ENCODE results near the gene TPM2. TPM values are rescaled to one million over a fixed set of nuclear protein-coding genes. Genes with fewer than 3 reads are reported as not detected.

The TPM2 gene
- total and polyA plus RNA-seq, 10 of the 15 experiments (the other 5 are each of a cell fraction or from before 2014, with no cell fraction given): 0.11 to 9.3 (median 1.1) TPM

DNA sequence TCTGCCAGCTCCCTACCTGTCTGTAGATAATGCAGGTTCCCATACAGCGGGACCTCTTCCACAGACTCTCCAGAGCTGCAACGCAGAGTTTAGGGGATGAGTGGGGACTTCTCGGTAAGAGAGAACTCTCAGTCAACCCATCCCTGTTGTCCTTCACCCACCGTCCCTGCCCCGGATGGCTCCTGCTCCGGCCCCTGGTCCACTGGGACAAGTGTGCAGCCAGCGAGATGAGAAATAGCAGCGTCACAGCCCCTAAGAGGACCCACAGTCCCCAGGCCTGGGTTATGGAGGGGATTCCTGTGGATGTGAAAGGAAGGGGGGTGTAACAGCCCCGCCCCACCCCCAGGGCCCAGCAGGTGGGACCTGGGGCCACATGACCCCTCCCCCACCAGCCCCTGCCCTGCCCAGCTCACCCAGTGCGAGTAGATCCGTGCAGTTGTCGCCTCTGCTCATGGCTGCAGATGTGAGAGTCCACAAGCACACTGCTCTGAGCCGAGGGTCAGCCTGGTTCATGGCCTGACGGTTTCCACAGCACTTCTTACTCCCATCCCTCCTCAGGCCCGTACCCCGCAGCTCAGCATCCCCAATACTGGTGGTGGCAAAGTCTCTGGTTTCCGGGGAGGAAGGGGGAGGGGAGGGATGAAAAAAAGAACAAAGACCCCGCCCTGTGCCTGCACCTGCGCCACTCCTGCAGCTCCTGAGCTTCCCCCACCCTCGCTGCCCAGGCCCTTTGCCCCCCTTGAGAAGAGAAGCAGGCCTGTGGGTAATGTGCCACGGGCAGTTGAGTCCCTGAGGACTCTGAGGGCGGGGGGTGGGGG lies 39.2 kb downstream of the TPM2 start, which contains the start of gene SIT1 (continued):
- TF ChIP-seq MYC (IDR thresholded peaks at IDR 0.05; ENCODE audit: insufficient read depth, insufficient read length, insufficient replicate concordance, low read length, severe bottlenecking) (no peak), POLR2A (IDR thresholded peaks at IDR 0.05; ENCODE audit: low read depth, low read length) (peak; percentile 75), ATF7 (IDR thresholded peaks at IDR 0.05; ENCODE audit: low read depth) (no peak), EGR1 (IDR thresholded peaks at IDR 0.05; ENCODE audit: borderline replicate concordance in 1 of 2, low read depth in 2 of 2, low read length in 2 of 2) (0 out of 3 replicates have a peak, but pooled peaks of 1 of the 2 experiments have one; percentile 21), NFYA (IDR thresholded peaks at IDR 0.05; ENCODE audit: borderline replicate concordance, low read depth, low read length) (no peak), SMAD5 (IDR thresholded peaks at IDR 0.05; ENCODE audit: low read depth) (no peak)

DNA sequence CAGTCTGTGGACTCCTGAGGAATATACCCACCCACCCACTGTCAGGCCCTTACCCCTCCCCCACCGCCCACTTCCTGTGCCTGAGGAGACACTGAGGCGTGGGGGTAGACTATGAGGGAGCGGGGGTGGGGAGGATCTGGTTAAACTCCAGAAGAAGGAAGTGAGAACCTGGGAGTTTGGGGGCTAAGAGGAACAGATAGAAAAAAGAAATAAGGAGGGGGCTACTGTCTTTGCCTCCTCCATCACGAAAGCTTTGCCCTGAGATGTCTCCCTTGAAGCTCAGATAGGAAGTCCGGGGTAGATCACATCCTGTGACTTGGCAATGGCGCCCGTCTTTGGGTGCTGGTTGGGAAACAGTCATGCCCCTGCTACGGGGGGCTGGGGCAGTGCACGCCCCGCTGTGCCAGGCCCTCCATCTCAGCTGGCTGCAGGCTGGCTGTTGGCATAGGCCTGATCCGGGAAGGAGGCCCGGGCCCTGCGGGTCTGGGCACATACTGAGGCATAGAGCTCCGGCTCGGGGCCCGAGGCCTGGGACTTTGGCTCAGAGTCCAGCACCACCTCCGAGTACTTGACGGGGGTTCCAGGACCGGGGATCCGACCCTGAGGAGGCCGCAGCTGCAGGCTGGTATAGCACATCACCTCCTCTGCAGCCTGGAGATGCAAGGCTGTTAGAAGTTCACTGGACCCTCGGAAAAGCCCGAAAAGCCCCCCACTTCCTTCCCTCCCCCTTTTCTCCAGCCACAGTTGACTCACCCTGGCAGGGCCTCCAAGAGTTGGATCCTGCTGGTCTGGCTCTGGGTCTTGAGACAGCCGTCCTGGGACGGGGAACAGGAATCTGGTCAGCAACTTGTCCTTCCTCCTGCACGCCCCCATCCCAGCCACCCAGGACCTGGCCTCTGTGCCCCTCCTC lies 40.0 kb downstream of the TPM2 start:
- H3K79me2 ChIP-seq (ENCODE audit: control insufficient read depth, insufficient read depth, low read length): peaks cover 20% of the 10 kb centered on the region
- RAD21 ChIA-PET (ENCODE audit: unreplicated experiment): interaction anchor here (0.5 to 9.6 kb wide), 9 partner anchors 8 to 99 kb away, joined by 3 to 133 read pairs (median 15); partner anchors contain the start of genes ARHGEF39, CCDC107, CREB3 and RMRP
- peak overlapping the region; percentile 77 for H2AFZ ChIP-seq (ENCODE audit: control insufficient read depth, low read depth, low read length)
- FAIRE-seq: no peak
- BruUV-seq (replicated peaks): TSS peak; percentile 78
- peak; percentile 24 for ATAC-seq
- H3K4me1 ChIP-seq (ENCODE audit: control insufficient read depth, insufficient read depth, low read length): peaks cover 31% of the 10 kb centered on the region
- H3K27me3 ChIP-seq (replicated peaks in 1 of 2; ENCODE audit: control insufficient read depth in 2 of 2, insufficient read depth in 2 of 2, low read length in 1 of 2): no peaks in the 10 kb centered on the region
- peak overlapping the region; percentile 89 for H3K9ac ChIP-seq (ENCODE audit: control insufficient read depth, insufficient read depth, low read length)
- peak overlapping the region; percentile 100 for H3K4me3 ChIP-seq
- CTCF ChIA-PET: interaction anchor here (0.9 to 8.8 kb wide), 11 partner anchors 7 to 129 kb away, joined by 3 to 139 read pairs (median 53); partner anchors contain the start of genes ARHGEF39, CCDC107, CD72 and CREB3
- H3K27ac ChIP-seq (ENCODE audit: control insufficient read depth, insufficient read depth): peak overlapping the region; percentile 93
- SMC1A ChIA-PET (ENCODE audit: uncharacterized antibody, unreplicated experiment): interaction anchor here (0.8 to 7.7 kb wide), 10 partner anchors 10 to 80 kb away, joined by 3 to 114 read pairs (median 33); partner anchors contain the start of genes ARHGEF39, CCDC107, CREB3 and RMRP
- DNase-seq (ENCODE audit: low read depth, low spot score): no peak
- intact Hi-C loops (cut with micrococcal nuclease; ENCODE audit: unreplicated experiment) (loop anchor here (10.0 kb wide), 1 partner anchor 175 kb away; the partner anchor contains the start of genes FAM221B and TMEM8B), in situ Hi-C loops (cut with MboI) (no loop called here)
- WGBS (ENCODE audit: insufficient coverage, insufficient replicate concordance, low lambda C conversion rate, missing lambda C conversion rate): under 1% methylated on average over 26 of the region's 26 CpGs
- POLR2A ChIA-PET: interaction anchor here (1.0 to 11.1 kb wide), 6 partner anchors 11 to 80 kb away, joined by 3 to 163 read pairs (median 46); partner anchors contain the start of genes ARHGEF39, CCDC107, CD72 and CREB3
- peak overlapping the region; percentile 93 for H3K4me2 ChIP-seq (ENCODE audit: control insufficient read depth, insufficient read depth)
- no peaks in the 10 kb centered on the region for H3K36me3 ChIP-seq (ENCODE audit: control insufficient read depth in 2 of 2, insufficient read depth in 2 of 2, low read length in 1 of 2)
- no peaks in the 10 kb centered on the region for H3K9me3 ChIP-seq (replicated peaks; ENCODE audit: control insufficient read depth, insufficient read depth, low read length)
- no peaks in the 10 kb centered on the region for H4K20me1 ChIP-seq (ENCODE audit: control insufficient read depth, insufficient read depth)
- no peak for TF ChIP-seq SMAD1 (IDR thresholded peaks at IDR 0.05; ENCODE audit: low read depth, partially characterized antibody)
- TF ChIP-seq RAD21 (IDR thresholded peaks at IDR 0.05; ENCODE audit: insufficient read depth, low read depth, low read length): 0 out of 2 replicates have a peak, but pooled peaks have one; percentile 12
- TF ChIP-seq ZNF384 (IDR thresholded peaks at IDR 0.05; ENCODE audit: borderline replicate concordance, low read depth, low read length): no peak
- 0 out of 2 replicates have a peak, but pooled peaks have one; percentile 11 for TF ChIP-seq RFX5 (IDR thresholded peaks at IDR 0.05; ENCODE audit: low read depth, low read length)
- peak; percentile 38; the same call in 1 of the 2 replicates for TF ChIP-seq DPF2 (IDR thresholded peaks at IDR 0.05)
- TF ChIP-seq ZNF622 (IDR thresholded peaks at IDR 0.05): no peak
- no peak for TF ChIP-seq CUX1 (IDR thresholded peaks at IDR 0.05; ENCODE audit: insufficient replicate concordance, low read depth, low read length)
